Fibroblast of the conjunctiva (primary cell): ENCODE data around the gene POLR2I.
"Not testable (repeated sequence)": the region's sequence is repeated elsewhere in the genome, so short reads cannot be mapped to it uniquely, and the experiment has no call there.

ENCODE experiments used
- DNase-seq: peaks from one replicate; pipeline ENCODE4 v3.0.0-alpha.2; 2010; ENCODE audit warnings: low read depth

Gene POLR2I

DNA sequence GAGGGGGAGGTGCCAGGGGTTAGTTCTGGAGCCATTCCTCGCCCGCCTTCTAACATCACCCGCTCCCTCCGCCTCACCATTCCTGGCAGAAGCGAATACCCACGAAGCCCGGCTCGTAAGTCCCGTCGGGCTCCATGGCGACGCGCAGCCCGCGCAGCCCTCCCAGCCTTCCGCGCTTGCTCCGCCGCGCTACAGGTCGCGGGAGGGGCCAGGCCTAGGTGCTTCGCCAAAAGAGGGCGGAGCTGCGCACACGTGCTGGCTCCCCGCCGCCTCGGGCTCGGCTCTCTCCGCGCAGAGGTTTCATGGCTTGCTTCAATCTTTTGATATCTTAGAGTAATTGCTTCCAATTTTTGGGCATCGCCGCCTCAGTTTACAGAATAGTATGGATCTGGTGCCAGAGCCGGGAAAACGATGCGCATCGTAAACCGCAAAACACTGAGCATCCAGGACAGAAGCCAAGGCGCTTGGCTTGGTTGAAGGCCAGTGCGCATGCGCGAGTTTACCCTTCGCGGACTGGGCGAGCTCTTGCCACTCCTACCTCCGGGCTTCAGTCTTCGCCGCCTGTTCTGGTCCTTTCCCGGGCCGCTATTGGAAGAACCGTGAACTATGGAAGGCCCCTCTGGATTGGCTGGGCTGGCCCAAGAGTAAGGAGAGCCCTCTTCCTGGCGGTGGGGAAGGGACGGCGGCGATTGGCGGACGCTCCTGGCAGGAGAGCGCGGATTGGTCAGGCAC lies at the start of gene POLR2I:
POLR2I (minus strand) TSS at position 155 of the 732 bp plus-strand sequence; CDS start at position 136, 19 bp downstream.
- peak; percentile 100 for DNase-seq

DNA sequence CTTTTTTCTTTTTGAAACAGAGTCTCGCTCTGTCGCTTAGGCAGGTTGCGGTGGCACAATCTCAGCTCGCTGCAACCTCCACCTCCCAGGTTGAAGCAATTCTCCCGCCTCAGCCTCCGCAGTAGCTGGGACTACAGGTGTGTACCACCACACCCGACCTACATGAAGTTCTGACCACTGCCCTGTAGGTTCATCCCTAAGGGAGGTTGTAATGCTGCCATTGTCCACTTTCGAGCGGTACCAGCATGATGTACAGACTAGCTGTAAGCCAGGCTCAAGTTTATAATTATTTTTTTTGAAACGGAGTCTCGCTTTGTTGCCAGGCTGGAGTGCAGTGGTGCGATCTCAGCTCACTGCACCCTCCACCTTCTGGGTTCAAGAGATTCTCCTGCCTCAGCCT lies 49.1 kb upstream of the POLR2I start:
- DNase-seq, result no peak

DNA sequence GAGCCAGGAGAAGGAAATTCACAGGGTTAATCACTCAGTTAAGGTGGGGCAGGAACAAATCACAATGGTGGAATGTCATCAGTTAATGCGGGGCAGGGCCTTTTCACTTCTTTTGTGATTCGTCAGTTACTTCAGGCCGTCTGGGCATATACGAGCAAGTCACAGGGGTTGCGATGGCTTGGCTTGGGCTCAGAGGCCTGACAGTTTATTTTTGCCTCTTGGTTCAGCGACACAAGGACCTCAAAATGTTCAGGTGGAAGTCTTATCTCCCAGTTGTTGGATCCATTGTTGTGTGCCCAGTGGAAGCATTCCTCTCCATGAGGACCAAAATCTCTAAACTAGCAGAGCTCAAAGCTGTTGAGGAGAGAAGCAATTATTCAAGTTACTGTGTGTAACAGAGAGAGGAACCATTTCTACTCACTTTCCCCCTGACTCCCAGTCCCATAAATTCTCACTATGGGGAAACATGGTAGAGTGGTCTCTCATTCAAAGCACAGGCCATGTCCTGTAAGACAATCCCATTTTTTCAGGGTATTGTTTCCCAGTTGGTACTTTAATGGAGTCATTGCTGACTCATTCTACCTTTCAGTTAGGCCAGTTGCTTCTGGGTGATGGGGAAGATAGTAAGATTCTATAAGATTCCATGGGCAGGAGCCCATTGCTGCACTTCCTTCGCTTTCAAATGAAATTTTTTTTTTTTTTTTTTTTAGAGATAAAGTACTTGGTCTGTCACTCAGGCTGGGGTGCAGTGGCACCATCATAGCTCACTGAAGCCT lies 46.3 kb upstream of the POLR2I start:
- DNase-seq, result no peak

GRCh38 chr19:36153126-36153525 lies 38.5 kb upstream of the POLR2I start:
- DNase-seq, result no peak

DNA sequence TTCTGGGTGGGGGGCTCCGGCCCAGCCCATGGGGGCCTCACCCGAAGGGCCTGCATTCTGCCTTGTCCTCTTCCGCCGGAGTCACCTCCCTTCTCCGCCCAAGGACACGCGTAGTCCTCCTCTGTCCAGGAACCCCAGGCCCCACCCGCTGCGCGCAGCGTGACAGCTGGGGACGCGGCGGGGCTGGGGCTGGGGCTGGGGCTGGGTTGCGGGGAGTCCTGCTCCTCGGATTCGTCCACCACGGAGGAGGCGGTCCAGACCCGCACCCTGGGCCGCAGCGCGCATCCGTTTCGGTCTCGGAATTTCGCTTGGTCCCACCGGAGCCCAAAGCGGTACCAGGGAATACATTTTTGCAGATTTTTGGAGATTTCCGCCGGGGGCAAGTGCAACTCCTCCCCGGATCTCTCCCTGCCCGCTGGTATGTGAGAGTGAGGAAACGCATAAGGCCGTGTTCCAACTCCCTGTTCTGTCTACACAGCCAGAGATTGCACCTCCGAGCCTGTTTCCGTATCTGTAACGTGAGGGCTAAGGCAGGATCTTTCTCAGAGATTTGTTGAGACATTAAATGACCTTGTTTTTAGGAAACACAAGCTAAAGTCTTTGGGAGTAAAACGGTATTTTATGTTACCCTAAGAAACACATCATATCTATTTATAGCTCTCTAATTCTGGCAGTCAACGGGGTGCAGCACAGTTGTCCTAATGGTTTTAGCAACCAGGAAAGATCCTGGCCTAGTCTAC lies 37.8 kb upstream of the POLR2I start, which contains the start of gene COX7A1:
COX7A1 (minus strand) TSS at position 96 of the 740 bp plus-strand sequence; CDS start at position 56, 40 bp downstream.
- no peak for DNase-seq

- DNase-seq, result no peak
These were observed 37.3 kb upstream of the POLR2I start for GRCh38 chr19:36152019-36152351.

DNA sequence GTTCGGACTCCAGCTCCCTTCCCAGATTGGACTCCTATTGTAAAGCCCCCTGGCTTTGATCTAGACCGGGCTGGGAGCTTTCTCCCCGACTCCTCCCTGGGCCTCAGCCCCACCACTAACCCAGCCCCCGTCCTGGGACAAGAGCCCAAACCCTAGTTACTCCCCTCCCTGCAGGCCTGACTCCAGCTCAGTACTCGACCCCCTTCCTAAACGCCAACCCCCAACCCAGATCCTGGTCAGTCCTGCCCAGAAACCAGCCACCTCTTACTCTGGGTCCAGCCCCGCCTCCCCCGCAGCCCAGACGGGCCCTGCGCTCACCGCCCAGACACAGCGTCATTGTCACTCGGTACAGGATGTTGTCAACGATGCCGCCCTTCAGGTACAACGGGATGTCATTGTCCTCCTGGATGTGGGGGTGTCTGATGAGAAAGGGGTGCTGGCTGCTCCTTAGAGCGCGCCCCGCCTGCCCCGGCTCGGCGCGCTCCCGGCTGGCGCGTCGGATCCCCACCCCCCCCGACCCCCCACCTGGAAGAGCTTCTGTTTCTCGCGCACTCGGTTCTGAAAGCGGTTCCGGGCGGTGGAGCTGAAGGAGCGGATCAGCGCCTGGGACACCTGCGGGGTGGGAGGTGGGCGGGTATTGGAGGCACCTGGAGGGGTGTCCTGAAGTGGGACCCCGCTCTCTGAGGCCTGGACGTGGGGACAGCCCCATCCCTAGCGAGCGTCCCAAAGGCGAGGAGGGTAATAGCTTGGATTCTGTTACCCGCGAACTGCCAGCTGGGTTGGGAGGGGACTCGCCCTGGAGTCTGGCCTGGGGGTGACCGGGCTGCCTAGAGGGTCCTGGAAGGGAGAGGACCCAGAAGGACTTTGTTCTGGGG lies 36.7 kb upstream of the POLR2I start:
- DNase-seq, result no peak

DNA sequence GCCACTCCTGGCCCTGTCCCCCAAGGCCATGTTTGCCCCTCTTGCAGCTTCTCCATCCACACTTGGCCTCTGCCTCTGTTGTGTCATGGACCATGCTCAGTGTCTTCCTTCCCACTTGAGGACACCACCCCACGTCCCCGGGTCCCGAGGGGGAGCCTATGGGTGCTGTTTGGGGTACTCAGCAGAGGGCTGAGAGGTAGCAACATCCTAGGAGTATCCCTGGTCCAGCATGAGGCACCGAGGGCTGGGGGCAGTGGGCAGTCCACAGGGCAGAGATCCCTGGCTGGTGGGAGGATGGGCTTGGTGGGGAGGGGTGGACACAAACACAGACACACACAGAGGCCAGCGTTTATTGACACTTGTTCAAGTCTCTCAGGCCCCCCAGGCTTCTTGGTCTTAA lies 35.9 kb upstream of the POLR2I start:
- no peak for DNase-seq

DNA sequence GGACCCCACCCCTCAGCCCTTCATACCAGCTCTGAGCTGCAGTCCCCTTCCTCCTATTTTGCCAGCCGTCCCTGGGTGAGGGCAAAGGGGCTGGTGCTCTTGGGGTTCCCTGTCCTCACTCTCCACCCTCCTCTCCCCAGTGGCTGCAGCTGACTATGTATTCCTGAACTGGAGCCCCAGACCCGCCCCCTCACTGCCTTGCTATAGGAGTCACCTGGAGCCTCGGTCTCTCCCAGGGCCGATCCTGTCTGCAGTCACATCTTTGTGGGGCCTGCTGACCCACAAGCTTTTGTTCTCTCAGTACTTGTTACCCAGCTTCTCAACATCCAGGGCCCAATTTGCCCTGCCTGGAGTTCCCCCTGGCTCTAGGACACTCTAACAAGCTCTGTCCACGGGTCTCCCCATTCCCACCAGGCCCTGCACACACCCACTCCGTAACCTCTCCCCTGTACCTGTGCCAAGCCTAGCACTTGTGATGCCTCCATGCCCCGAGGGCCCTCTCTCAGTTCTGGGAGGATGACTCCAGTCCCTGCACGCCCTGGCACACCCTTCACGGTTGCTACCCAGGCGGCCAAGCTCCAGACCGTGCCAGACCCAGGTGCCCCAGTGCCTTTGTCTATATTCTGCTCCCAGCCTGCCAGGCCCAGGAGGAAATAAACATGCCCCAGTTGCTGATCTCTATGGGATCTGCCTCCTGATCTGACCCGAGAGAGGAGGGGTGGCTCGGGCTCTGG lies 35.2 kb upstream of the POLR2I start:
- DNase-seq, result no peak

DNA sequence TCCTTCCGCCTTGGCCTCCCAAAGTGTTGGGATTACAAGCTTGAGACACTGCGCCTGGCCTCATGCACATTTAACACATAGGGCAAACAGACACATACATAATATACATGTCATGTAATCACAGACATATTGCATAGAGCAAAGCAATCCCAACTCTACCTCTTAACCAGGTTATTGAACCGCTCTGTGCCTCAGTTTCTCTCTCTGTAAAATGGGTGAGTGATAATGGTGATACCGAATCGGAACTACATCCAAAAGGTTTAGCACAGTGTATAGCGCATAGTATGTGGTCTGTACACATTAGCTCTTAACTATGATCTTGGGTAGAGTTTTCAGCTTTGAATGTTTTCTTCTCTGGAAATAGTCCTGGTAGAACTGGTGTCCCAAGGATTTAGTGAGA lies 29.9 kb upstream of the POLR2I start:
- no peak for DNase-seq

DNA sequence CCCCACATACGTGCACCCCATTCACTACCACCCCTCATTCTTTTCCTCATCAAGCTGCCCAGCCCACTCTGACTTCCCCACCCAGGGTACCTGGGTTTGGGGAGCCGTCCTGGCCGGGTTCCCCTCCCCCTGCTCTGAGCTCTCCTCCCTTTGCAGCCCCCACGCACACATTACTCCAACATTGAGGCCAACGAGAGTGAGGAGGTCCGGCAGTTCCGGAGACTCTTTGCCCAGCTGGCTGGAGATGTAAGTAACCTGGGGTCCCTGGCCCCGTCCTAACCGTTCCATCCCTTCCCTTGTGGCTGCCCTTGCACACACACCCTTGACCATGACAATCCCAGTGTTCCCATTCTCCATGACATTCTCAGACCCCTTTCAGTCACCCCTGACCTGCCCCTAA lies 27.8 kb upstream of the POLR2I start:
- DNase-seq, result no peak

GRCh38 chr19:36142046-36142445 lies 27.4 kb upstream of the POLR2I start:
- DNase-seq, result no peak

GRCh38 chr19:36141039-36141927 lies 26.6 kb upstream of the POLR2I start:
- DNase-seq, result peak; percentile 62

GRCh38 chr19:36140304-36141038 lies 25.8 kb upstream of the POLR2I start:
- no peak for DNase-seq

- DNase-seq, result peak; percentile 95
These were observed 25.0 kb upstream of the POLR2I start, which contains the start of gene CAPNS1 for GRCh38 chr19:36139473-36140303. Gene CAPNS1, plus strand, starts transcription at chr19:36140066. Its CDS starts 946 bp downstream, at chr19:36141012.

GRCh38 chr19:36139120-36139472 lies 24.4 kb upstream of the POLR2I start:
- DNase-seq, result no peak

GRCh38 chr19:36136964-36137686 lies 22.4 kb upstream of the POLR2I start:
- DNase-seq, result peak; percentile 63

- DNase-seq, result not testable (repeated sequence)
These were observed 20.2 kb upstream of the POLR2I start for GRCh38 chr19:36134867-36135266.
